Chondrocyte (in vitro differentiated cells): ENCODE data around the gene MUL1. TPM values are rescaled to one million over a fixed set of nuclear protein-coding genes. Genes with fewer than 3 reads are reported as not detected.

Source experiments
- DNase-seq: peaks from one replicate; pipeline ENCODE4 v3.0.0; 2021; ENCODE audit warnings: mixed read lengths, low spot score
- H3K27ac Mint-ChIP-seq: one replicate; pipeline ENCODE4 v1.8.0; 2021; ENCODE audit warnings: mild to moderate bottlenecking, moderate library complexity, mixed read lengths; ENCODE audit not compliant: unreplicated experiment
- H3K27me3 Mint-ChIP-seq: 2 replicates; pipeline ENCODE4 v1.8.0; 2021; ENCODE audit warnings: low read depth, mixed read lengths
- H3K36me3 Mint-ChIP-seq: 2 replicates; pipeline ENCODE4 v1.8.0; 2021; ENCODE audit warnings: low read depth, mixed read lengths
- H3K4me1 Mint-ChIP-seq: 2 replicates; pipeline ENCODE4 v1.8.0; 2021; ENCODE audit warnings: low read depth, mild to moderate bottlenecking, mixed read lengths
- H3K4me3 Mint-ChIP-seq: one replicate; pipeline ENCODE4 v1.8.0; 2021; ENCODE audit warnings: mild to moderate bottlenecking, moderate library complexity, mixed read lengths; ENCODE audit not compliant: unreplicated experiment
- H3K9me3 Mint-ChIP-seq: 2 replicates; pipeline ENCODE4 v1.8.0; 2021; ENCODE audit warnings: low read depth, mixed read lengths
- total RNA-seq: library from RNA; stranded (reverse); gene quantifications from 3 replicates; pipeline ENCODE4 v1.2.1, GENCODE V29; 2021
- TF ChIP-seq, protein P1 (sequence below): fragments of 200-600 bp; sonication (generic); IDR thresholded peaks from 2 replicates; pipeline ENCODE4 v1.5.0; 2021; ENCODE audit warnings: antibody characterized with exemption, mild to moderate bottlenecking, moderate library complexity

The MUL1 gene
- total RNA-seq, 1 donor from 2014 or later = 38.2 TPM

DNA sequence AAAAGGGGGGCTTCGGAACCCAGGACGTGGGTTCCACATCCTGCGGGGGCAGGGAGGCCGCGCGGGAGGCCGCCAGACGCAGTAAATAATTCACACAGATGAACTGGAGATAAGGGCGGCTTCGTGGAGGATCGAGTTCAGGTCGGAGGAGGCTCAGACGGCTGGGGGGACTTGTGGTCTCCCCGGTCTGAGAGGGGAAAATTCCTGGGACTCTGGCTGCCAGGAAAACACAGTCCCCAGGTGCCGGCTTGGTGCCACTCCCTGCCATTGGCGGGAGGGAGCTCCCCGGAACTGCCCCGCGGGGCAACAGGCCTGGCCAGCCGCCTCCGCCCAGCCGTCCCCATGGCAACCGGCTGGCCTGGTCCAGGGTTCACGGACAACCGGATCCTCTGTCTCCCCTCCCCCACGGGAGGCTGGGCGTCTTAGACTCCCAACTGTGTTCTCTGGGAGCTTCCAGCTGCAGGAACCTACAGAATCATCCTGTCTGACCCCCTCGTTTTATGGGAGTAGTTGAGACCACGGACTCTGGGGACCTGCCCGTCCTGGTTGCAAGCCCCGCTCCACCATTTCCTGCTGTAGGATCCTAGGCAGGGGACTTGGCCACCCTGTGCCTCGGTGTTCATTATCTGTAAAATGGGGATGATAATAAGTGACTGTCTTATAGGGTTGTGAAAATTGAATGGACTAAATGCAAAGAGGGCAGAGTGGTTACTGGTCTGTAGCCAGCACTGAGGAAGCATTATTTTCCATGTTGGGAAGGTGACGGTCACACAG, 31.5 kb downstream of the MUL1 start:
- DNase-seq = peak; percentile 52
- no peaks in the 10 kb centered on the region for H3K36me3 Mint-ChIP-seq
- no peak overlapping the region for H3K27ac Mint-ChIP-seq
- H3K27me3 Mint-ChIP-seq = peaks cover 15% of the 10 kb centered on the region
- H3K4me1 Mint-ChIP-seq = peaks cover 16% of the 10 kb centered on the region
- H3K9me3 Mint-ChIP-seq = no peaks in the 10 kb centered on the region
- H3K4me3 Mint-ChIP-seq = no peak overlapping the region
- TF ChIP-seq, protein P1, sequence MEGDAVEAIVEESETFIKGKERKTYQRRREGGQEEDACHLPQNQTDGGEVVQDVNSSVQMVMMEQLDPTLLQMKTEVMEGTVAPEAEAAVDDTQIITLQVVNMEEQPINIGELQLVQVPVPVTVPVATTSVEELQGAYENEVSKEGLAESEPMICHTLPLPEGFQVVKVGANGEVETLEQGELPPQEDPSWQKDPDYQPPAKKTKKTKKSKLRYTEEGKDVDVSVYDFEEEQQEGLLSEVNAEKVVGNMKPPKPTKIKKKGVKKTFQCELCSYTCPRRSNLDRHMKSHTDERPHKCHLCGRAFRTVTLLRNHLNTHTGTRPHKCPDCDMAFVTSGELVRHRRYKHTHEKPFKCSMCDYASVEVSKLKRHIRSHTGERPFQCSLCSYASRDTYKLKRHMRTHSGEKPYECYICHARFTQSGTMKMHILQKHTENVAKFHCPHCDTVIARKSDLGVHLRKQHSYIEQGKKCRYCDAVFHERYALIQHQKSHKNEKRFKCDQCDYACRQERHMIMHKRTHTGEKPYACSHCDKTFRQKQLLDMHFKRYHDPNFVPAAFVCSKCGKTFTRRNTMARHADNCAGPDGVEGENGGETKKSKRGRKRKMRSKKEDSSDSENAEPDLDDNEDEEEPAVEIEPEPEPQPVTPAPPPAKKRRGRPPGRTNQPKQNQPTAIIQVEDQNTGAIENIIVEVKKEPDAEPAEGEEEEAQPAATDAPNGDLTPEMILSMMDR = no peak

DNA sequence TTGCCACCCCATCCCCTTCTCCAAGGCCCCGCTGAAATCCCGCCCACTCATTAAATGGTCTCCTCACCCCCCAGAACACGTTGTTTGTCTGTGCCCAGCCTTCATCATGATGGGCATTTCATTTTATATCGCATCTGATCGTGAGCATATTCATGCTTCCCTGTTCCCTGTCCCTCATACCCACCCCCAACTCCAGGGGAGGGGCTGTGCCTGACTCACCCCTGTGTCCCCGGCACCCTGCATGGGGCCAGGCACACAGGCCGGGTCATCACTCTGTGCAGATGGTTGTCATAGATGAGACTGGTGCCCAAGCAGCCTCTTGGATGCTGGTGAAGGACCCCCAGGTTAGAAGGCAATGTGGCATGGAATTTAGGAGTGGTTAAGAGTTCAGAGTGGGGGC, 33.0 kb downstream of the MUL1 start:
- TF ChIP-seq, protein P1 = no peak
- H3K4me1 Mint-ChIP-seq = peaks cover 17% of the 10 kb centered on the region
- no peak overlapping the region for H3K4me3 Mint-ChIP-seq
- H3K27me3 Mint-ChIP-seq = peaks cover 15% of the 10 kb centered on the region
- DNase-seq = peak; percentile 39
- H3K36me3 Mint-ChIP-seq = no peaks in the 10 kb centered on the region
- no peaks in the 10 kb centered on the region for H3K9me3 Mint-ChIP-seq
- H3K27ac Mint-ChIP-seq = no peak overlapping the region

DNA sequence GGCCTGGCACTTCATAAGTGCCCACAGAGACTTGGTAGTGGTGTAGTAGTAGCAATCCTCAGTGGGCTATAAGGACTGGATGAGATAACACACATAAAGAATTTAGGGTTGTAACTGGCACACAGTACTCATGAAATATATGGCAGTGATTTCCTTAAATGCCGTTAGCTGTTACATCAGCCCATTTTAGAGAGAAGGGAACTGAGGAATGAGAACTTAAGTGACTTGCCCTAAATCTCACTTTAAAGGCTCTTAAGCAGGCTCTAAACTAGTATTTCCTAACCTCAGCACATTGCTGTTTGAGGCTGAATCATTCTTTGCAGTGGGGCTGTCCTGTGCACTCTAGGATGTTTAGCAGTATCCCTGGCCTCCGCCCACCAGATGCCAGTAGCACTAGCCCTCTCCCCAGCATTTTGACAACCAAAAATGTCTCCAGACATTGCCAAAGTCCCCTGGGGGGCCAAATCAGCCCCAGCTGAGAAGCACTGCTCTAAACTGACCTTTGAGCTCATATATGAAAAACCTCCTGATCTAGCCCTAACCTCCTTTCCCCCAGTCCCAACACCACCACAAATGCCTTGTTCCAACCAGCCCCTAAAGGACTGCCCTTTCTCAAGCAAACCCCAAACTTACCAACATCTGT, 33.5 kb downstream of the MUL1 start:
- H3K9me3 Mint-ChIP-seq = no peaks in the 10 kb centered on the region
- no peak overlapping the region for H3K27ac Mint-ChIP-seq
- H3K4me3 Mint-ChIP-seq = no peak overlapping the region
- TF ChIP-seq, protein P1 = no peak
- peaks cover 13% of the 10 kb centered on the region for H3K4me1 Mint-ChIP-seq
- peaks cover 19% of the 10 kb centered on the region for H3K27me3 Mint-ChIP-seq
- no peak for DNase-seq
- H3K36me3 Mint-ChIP-seq = no peaks in the 10 kb centered on the region

DNA sequence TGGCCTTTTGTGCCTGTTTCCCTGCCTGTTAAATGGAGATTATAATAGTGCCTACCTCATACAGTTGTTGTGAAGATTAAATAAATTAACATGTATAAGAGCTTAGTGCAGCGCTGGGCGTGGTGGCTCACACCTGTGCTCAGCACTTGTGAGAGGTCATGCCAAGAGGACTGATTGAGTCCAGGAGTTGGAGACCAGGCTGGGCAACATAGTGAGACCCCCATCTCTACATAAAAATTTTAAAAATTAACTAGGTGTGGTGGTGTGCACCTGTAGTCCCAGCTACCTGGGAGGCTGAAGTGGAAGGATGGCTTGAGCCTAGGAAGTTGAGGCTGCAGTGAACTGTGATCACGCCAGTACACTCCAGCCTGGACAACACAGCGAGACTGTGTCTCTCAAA, 34.1 kb downstream of the MUL1 start:
- no peak overlapping the region for H3K27ac Mint-ChIP-seq

More for the DNA sequence above, 34.1 kb downstream of the MUL1 start:
- Mint-ChIP-seq H3K4me1 (peaks cover 13% of the 10 kb centered on the region), H3K4me3 (no peak overlapping the region), H3K36me3 (no peaks in the 10 kb centered on the region), H3K27me3 (peaks cover 22% of the 10 kb centered on the region), H3K9me3 (no peaks in the 10 kb centered on the region)
- TF ChIP-seq, protein P1 = no peak
- no peak for DNase-seq
